PC-3 (cell line): ENCODE data around the gene LMBR1.

Experiments used
- CTCF ChIP-seq: fragments of 300-600 bp; sonication (generic); conservative IDR thresholded peaks from 2 replicates; pipeline ENCODE4 v1.5.1; 2017; ENCODE audit warnings: antibody characterized with exemption, low read depth, mild to moderate bottlenecking, low read length
- EZH2 ChIP-seq: fragments of 300-600 bp; sonication (generic); IDR thresholded peaks from one replicate; pipeline ENCODE4 v1.6.1; 2017; ENCODE audit warnings: antibody characterized with exemption, mild to moderate bottlenecking, low read length; ENCODE audit not compliant: unreplicated experiment
- EZH2phosphoT487 ChIP-seq: fragments of 300-600 bp; sonication (generic); IDR thresholded peaks from 2 replicates; pipeline ENCODE4 v1.6.1; 2018; ENCODE audit warnings: mild to moderate bottlenecking, antibody characterized with exemption, low read length, borderline replicate concordance

DNA sequence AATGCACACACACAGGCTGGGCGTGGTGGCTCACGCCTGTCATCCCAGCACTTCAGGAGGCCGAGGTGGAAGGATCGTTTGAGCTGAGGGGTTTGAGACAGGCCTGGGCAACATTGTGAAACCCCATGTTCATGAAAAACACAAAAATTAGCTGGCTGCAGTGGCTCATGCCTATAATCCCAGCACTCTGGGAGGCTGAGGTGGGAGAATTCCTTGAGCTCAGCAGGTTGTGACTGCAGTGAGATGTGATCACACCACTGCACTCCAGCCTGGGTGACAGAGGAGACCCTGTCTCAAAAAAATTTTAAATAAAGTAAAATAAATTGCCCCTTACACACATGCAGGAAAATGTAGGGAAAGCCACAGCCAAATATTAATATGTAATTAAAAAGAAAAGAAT is 208.3 kb downstream of the LMBR1 start:
- TF ChIP-seq CTCF (no peak), EZH2 (no peak), EZH2phosphoT487 (no peak)
